Panc1 (cell line): ENCODE data around the gene TSPAN3. TPM values are rescaled to one million over a fixed set of nuclear protein-coding genes. Genes with fewer than 3 reads are reported as not detected.

Source experiments
- ATAC-seq: fragments of 200-7000 bp; cut with Tn5 transposase; 2 replicates; pipeline ENCODE4 v1.9.1; 2020; ENCODE audit warnings: mild to moderate bottlenecking, moderate library complexity
- BruUV-seq: library from RNA; stranded (reverse); fragments of 400-500 nt; replicated peaks from 2 replicates; lab custom pipeline; 2021; lab: Mats Ljungman, UMichigan
- CTCF ChIA-PET: fragments of 300-600 bp; sonication (Branson Sonifier 250); formaldehyde crosslinking; loops from one replicate; lab custom pipeline; 2022; ENCODE audit warnings: antibody characterized with exemption; lab: Charles Lee
- POLR2A ChIA-PET: fragments of 300-600 bp; sonication (Branson Sonifier 250); formaldehyde crosslinking; loops from one replicate; lab custom pipeline; 2022; ENCODE audit warnings: antibody characterized with exemption; lab: Charles Lee
- DNase-seq: peaks from one replicate; pipeline ENCODE4 v3.0.0-alpha.2; 2010; ENCODE audit warnings: low read depth, low spot score
- H3K27ac ChIP-seq: 2 replicates; pipeline ENCODE4 v1.5.1; 2011; ENCODE audit warnings: mild to moderate bottlenecking, low read length, inconsistent platforms
- H3K27me3 ChIP-seq: fragments of 200-500 bp; sonication (Bioruptor generic); 2 replicates; pipeline ENCODE4 v1.6.0; 2014; ENCODE audit warnings: low read length, inconsistent platforms; ENCODE audit not compliant: control insufficient read depth, insufficient read depth
- H3K36me3 ChIP-seq: fragments of 200-500 bp; sonication (Bioruptor generic); 2 replicates; pipeline ENCODE4 v1.5.1; 2014; ENCODE audit warnings: inconsistent platforms, mild to moderate bottlenecking, low read length, moderate library complexity; ENCODE audit not compliant: control insufficient read depth, insufficient read depth
- H3K4me1 ChIP-seq: 2 replicates; pipeline ENCODE4 v1.5.1; 2011; ENCODE audit warnings: inconsistent platforms, mild to moderate bottlenecking, low read length, moderate library complexity; ENCODE audit not compliant: control insufficient read depth, insufficient read depth
- H3K4me3 ChIP-seq, 2 experiments: 2 replicates each; pipeline ENCODE4 v1.5.1; 2011 to 2012; ENCODE audit warnings: low read depth in 2 of 2, low read length in 2 of 2, mild to moderate bottlenecking in 2 of 2, inconsistent platforms in 1 of 2, moderate library complexity in 1 of 2
- H3K9me3 ChIP-seq: fragments of 200-500 bp; sonication (Bioruptor generic); 2 replicates; pipeline ENCODE4 v1.5.1; 2014; ENCODE audit warnings: low read depth, mild to moderate bottlenecking, inconsistent platforms, low read length, moderate library complexity; ENCODE audit not compliant: control insufficient read depth, insufficient read depth
- POLR2AphosphoS5 ChIP-seq: IDR thresholded peaks from 2 replicates; pipeline ENCODE4 v1.6.1; 2012; ENCODE audit warnings: mild to moderate bottlenecking, low read depth, low read length, moderate library complexity
- SIN3A ChIP-seq: IDR thresholded peaks from 2 replicates; pipeline ENCODE4 v1.6.1; 2012; ENCODE audit warnings: low read depth, mild to moderate bottlenecking, low read length, moderate library complexity, borderline replicate concordance; ENCODE audit not compliant: insufficient read depth
- TCF7L2 ChIP-seq: IDR thresholded peaks from 2 replicates; pipeline ENCODE4 v1.6.1; 2011; ENCODE audit warnings: mild to moderate bottlenecking, low read depth, low read length, inconsistent platforms
- in situ Hi-C: cut with HindIII; loops from 2 replicates; pipeline ENCODE4 v1.10.0; 2016; ENCODE audit warnings: low sequenced_read_pairs, low pct_unique_long_range_greater_than_20kb
- intact Hi-C: fragments of 100-400 bp; cut with micrococcal nuclease; formaldehyde crosslinking; loops from one replicate; pipeline ENCODE4 v1.10.0; 2022; ENCODE audit not compliant: unreplicated experiment
- total RNA-seq: library from RNA; stranded (reverse); gene quantifications from one replicate; pipeline ENCODE4 v1.2.1, GENCODE V29; 2021; ENCODE audit not compliant: unreplicated experiment
- TF ChIP-seq, protein P1 (sequence below): fragments of 450-650 bp; IDR thresholded peaks from 2 replicates; pipeline ENCODE4 v1.5.1; 2017; ENCODE audit warnings: mild to moderate bottlenecking
- TF ChIP-seq, protein P2 (sequence below), 2 experiments: IDR thresholded peaks; 2 replicates each; pipeline ENCODE4 v1.6.1; 2011 to 2012; ENCODE audit warnings: low read depth in 2 of 2, control low read depth in 1 of 2, low read length in 1 of 2, mild to moderate bottlenecking in 1 of 2, moderate library complexity in 1 of 2; ENCODE audit not compliant: insufficient read depth in 1 of 2

The TSPAN3 gene
- total RNA-seq, 1 experiment from 2014 or later: 130 TPM

DNA sequence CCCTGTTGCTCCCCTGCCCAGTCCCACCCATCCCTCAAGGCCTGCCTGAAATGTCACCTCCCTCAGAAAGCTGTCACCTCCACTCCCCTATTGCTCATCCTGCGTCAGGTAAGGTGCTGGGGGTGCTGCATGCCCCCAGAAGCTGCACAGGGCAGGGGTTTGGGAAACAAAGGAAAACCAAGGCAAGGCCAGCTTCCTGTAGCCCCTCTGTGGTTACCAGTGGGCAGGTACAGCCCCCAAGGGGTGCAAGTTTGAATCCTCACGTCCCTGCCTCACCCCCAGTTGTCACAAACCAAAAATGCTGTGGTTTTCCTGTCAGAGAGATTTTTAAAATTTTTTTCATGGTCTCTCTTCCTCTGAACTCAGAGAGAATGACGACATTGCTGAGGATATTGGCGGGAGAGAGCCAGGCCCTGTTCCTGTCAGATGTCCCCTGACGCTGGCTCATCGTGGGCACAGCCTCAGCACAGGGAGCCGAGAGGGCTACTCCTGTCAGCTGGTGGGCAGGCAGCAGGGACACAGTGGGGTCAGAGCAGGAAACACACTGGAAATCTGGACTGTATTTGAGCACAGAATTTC, 49.0 kb downstream of the TSPAN3 start:
- intact Hi-C loops: no loop called here
- no peaks in the 10 kb centered on the region for H3K36me3 ChIP-seq
- no peaks in the 10 kb centered on the region for H3K27me3 ChIP-seq
- BruUV-seq: no TSS peak
- in situ Hi-C loops: no loop called here
- no peak overlapping the region for H3K4me3 ChIP-seq
- CTCF ChIA-PET: no interaction called here
- no peak overlapping the region for H3K27ac ChIP-seq
- TF ChIP-seq SIN3A: no peak
- no peak for TF ChIP-seq POLR2AphosphoS5
- ATAC-seq (no peak), DNase-seq (no peak)
- H3K9me3 ChIP-seq: no peaks in the 10 kb centered on the region
- POLR2A ChIA-PET: no interaction called here
- H3K4me1 ChIP-seq: no peaks in the 10 kb centered on the region; the same call in 1 of the 2 replicates

DNA sequence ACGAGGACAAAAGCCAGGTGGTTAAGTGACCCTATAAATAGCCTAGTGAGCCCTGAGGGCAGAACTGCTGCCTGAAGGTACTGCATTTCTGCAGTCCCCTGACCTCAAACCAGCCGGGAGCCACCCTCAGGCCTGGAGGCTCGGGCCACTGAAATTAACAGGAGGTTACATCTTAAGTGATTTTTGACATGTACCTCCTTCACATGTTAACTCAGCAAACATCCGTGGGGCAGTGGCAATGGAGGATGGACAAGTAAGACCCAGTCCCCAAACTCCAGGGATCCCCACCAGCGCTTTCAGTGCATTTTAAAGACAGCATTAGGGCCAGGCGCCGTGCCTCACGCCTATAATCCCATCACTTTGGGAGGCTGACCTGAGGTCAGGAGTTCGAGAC, 49.8 kb downstream of the TSPAN3 start:
- no peaks in the 10 kb centered on the region; the same call in 1 of the 2 replicates for H3K4me1 ChIP-seq
- H3K27ac ChIP-seq: no peak overlapping the region
- H3K9me3 ChIP-seq: no peaks in the 10 kb centered on the region
- H3K36me3 ChIP-seq: no peaks in the 10 kb centered on the region
- H3K4me3 ChIP-seq: no peak overlapping the region
- H3K27me3 ChIP-seq: no peaks in the 10 kb centered on the region
- ATAC-seq: no peak
- no peak for DNase-seq
- ChIA-PET CTCF (no interaction called here), POLR2A (no interaction called here)
- TF ChIP-seq SIN3A: no peak
- in situ Hi-C loops (no loop called here), intact Hi-C loops (no loop called here)
- no TSS peak for BruUV-seq

DNA sequence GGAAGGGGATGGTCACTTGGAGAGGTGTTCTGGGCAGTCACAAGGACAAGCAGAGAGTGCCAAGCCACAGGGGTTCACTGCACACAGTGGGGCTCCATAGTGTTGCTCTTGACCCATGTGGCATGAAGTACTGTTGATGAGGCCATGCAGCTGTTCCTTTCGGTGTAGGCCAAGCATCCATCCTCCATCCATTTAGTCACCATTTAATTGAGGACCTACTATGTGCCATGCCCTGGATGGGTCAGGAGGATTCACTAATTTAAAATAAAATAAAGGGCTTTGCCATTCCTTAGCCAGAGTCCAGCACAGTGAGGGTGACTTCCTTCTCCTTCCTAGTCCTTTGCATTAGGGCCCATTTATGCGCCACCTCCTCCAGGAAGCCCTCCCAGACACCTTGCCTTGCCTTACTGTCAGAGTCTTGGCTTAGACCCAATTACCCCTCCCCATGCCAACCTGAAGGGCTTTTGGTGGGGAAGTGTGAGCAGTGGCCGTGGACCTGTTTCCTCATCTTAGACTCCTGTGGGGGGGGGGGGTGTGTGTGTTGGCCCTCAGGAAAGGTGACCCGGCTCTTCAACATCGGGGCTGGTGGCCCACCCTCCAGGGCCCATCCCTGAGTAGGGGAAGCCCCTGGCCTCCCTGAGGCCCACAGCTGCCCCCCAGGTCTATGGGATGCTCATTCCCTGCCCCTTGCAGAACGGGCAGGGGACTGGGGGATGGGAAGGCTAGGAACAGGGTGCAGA, 50.4 kb downstream of the TSPAN3 start:
- TF ChIP-seq, protein P1, sequence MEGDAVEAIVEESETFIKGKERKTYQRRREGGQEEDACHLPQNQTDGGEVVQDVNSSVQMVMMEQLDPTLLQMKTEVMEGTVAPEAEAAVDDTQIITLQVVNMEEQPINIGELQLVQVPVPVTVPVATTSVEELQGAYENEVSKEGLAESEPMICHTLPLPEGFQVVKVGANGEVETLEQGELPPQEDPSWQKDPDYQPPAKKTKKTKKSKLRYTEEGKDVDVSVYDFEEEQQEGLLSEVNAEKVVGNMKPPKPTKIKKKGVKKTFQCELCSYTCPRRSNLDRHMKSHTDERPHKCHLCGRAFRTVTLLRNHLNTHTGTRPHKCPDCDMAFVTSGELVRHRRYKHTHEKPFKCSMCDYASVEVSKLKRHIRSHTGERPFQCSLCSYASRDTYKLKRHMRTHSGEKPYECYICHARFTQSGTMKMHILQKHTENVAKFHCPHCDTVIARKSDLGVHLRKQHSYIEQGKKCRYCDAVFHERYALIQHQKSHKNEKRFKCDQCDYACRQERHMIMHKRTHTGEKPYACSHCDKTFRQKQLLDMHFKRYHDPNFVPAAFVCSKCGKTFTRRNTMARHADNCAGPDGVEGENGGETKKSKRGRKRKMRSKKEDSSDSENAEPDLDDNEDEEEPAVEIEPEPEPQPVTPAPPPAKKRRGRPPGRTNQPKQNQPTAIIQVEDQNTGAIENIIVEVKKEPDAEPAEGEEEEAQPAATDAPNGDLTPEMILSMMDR: no peak
- no peak for TF ChIP-seq SIN3A
- no peak for TF ChIP-seq TCF7L2
- TF ChIP-seq, protein P2, sequence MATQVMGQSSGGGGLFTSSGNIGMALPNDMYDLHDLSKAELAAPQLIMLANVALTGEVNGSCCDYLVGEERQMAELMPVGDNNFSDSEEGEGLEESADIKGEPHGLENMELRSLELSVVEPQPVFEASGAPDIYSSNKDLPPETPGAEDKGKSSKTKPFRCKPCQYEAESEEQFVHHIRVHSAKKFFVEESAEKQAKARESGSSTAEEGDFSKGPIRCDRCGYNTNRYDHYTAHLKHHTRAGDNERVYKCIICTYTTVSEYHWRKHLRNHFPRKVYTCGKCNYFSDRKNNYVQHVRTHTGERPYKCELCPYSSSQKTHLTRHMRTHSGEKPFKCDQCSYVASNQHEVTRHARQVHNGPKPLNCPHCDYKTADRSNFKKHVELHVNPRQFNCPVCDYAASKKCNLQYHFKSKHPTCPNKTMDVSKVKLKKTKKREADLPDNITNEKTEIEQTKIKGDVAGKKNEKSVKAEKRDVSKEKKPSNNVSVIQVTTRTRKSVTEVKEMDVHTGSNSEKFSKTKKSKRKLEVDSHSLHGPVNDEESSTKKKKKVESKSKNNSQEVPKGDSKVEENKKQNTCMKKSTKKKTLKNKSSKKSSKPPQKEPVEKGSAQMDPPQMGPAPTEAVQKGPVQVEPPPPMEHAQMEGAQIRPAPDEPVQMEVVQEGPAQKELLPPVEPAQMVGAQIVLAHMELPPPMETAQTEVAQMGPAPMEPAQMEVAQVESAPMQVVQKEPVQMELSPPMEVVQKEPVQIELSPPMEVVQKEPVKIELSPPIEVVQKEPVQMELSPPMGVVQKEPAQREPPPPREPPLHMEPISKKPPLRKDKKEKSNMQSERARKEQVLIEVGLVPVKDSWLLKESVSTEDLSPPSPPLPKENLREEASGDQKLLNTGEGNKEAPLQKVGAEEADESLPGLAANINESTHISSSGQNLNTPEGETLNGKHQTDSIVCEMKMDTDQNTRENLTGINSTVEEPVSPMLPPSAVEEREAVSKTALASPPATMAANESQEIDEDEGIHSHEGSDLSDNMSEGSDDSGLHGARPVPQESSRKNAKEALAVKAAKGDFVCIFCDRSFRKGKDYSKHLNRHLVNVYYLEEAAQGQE (IDR thresholded peaks at IDR 0.05; ENCODE audit: insufficient read depth in 1 of 2, low read depth in 2 of 2, low read length in 1 of 2): no peak
- TF ChIP-seq POLR2AphosphoS5: no peak
- in situ Hi-C loops (no loop called here), intact Hi-C loops (no loop called here)
- H3K4me1 ChIP-seq: no peaks in the 10 kb centered on the region; the same call in 1 of the 2 replicates
- no peak overlapping the region for H3K4me3 ChIP-seq
- BruUV-seq: no TSS peak
- H3K27ac ChIP-seq: no peak overlapping the region
- H3K27me3 ChIP-seq: no peaks in the 10 kb centered on the region
- H3K36me3 ChIP-seq: no peaks in the 10 kb centered on the region
- no peak for DNase-seq
- POLR2A ChIA-PET: no interaction called here
- CTCF ChIA-PET: interaction anchor here (0.7 kb wide), 1 partner anchor 13 kb away, joined by 5 read pairs; no protein-coding TSS in a partner anchor
- H3K9me3 ChIP-seq: no peaks in the 10 kb centered on the region
- no peak for ATAC-seq
